HepG2 (cell line): ENCODE measurements around the gene UCK2. TPM values are rescaled to one million over a fixed set of nuclear protein-coding genes. Genes with fewer than 3 reads are reported as not detected.
A peak's percentile ranks its signal among the peaks of the same experiment; 100 is the strongest.

Experiments
- BORCS8-MEF2B ChIP-seq: sonication (generic); formaldehyde crosslinking; IDR thresholded peaks from 2 replicates; pipeline ENCODE4 v1.8.0; 2022; ENCODE audit warnings: mild to moderate bottlenecking, missing genetic modification reagents
- CHD2 ChIP-seq: IDR thresholded peaks from 2 replicates; pipeline ENCODE4 v1.6.1; 2011; ENCODE audit warnings: low read depth, low read length, improper control_type of control experiment
- DNMT1 ChIP-seq: sonication (generic); formaldehyde crosslinking; IDR thresholded peaks from 2 replicates; pipeline ENCODE4 v1.5.1; 2020; ENCODE audit warnings: mild to moderate bottlenecking, missing genetic modification reagents
- EHMT2 ChIP-seq: fragments of 200-600 bp; sonication (generic); IDR thresholded peaks from 2 replicates; pipeline ENCODE4 v1.7.0; 2017; ENCODE audit warnings: antibody characterized with exemption, low read depth, low read length, borderline replicate concordance
- ESRRA ChIP-seq: sonication (generic); formaldehyde crosslinking; IDR thresholded peaks from 2 replicates; pipeline ENCODE4 v1.5.1; 2020; ENCODE audit warnings: mild to moderate bottlenecking, low read depth, missing genetic modification reagents
- MEIS1 ChIP-seq: sonication (generic); formaldehyde crosslinking; IDR thresholded peaks from 2 replicates; pipeline ENCODE4 v1.9.0; 2021; ENCODE audit warnings: mild to moderate bottlenecking, missing genetic modification reagents, moderate library complexity, borderline replicate concordance
- NBN ChIP-seq: fragments of 450-650 bp; conservative IDR thresholded peaks from 2 replicates; pipeline ENCODE4 v1.6.1; 2017
- NFYC ChIP-seq: IDR thresholded peaks from 2 replicates; pipeline ENCODE4 v1.6.1; 2016; ENCODE audit warnings: missing genetic modification reagents, missing compliant biosample characterization
- NR2F6 ChIP-seq, 2 experiments: IDR thresholded peaks; 2 replicates each; pipeline ENCODE4 v1.6.1; 2016; ENCODE audit warnings: antibody characterized with exemption in 1 of 2, mild to moderate bottlenecking in 1 of 2
- PAX8 ChIP-seq: sonication (generic); formaldehyde crosslinking; IDR thresholded peaks from 2 replicates; pipeline ENCODE4 v1.8.0; 2022; ENCODE audit warnings: mild to moderate bottlenecking, missing genetic modification reagents, borderline replicate concordance
- PPARG ChIP-seq: conservative IDR thresholded peaks from 2 replicates; pipeline ENCODE4 v1.6.1; 2016; ENCODE audit warnings: missing biosample characterization, missing genetic modification reagents
- SIN3B ChIP-seq: fragments of 150-350 bp; IDR thresholded peaks from 2 replicates; pipeline ENCODE4 v1.6.1; 2014; ENCODE audit warnings: low read length
- SOX6 ChIP-seq, 2 experiments: fragments of 450-650 bp in 1 of 2; sonication (generic) in 1 of 2; formaldehyde crosslinking in 1 of 2; IDR thresholded peaks; 2 replicates each; pipeline versions ENCODE4 v1.4.0 to v1.6.1; 2017 to 2020; ENCODE audit warnings: antibody characterized with exemption in 1 of 2, mild to moderate bottlenecking in 1 of 2, missing genetic modification reagents in 1 of 2
- SP1 ChIP-seq, 2 experiments: fragments of 450-650 bp in 1 of 2; sonication (generic) in 1 of 2; formaldehyde crosslinking in 1 of 2; IDR thresholded peaks; 2 replicates each; pipeline versions ENCODE4 v1.4.0 to v1.6.1; 2016 to 2020; ENCODE audit warnings: missing genetic modification reagents in 1 of 2
- SP2 ChIP-seq: sonication (generic); formaldehyde crosslinking; IDR thresholded peaks from 2 replicates; pipeline ENCODE4 v1.5.1; 2020; ENCODE audit warnings: mild to moderate bottlenecking, missing genetic modification reagents
- ZBTB43 ChIP-seq: sonication (generic); formaldehyde crosslinking; conservative IDR thresholded peaks from 2 replicates; pipeline ENCODE4 v1.4.0; 2020; ENCODE audit warnings: missing genetic modification reagents
- ZFP1 ChIP-seq: IDR thresholded peaks from 2 replicates; pipeline ENCODE4 v1.6.1; 2016
- ZNF33A ChIP-seq: sonication (generic); formaldehyde crosslinking; IDR thresholded peaks from 2 replicates; pipeline ENCODE4 v1.5.1; 2020; ENCODE audit warnings: missing genetic modification reagents, mild to moderate bottlenecking, moderate library complexity, borderline replicate concordance
- ZNF564 ChIP-seq: sonication (generic); formaldehyde crosslinking; IDR thresholded peaks from 2 replicates; pipeline ENCODE4 v1.8.1; 2023; ENCODE audit warnings: mild to moderate bottlenecking, missing genetic modification reagents
- ZNF609 ChIP-seq: sonication (generic); formaldehyde crosslinking; IDR thresholded peaks from 2 replicates; pipeline ENCODE4 v1.4.0; 2020; ENCODE audit warnings: mild to moderate bottlenecking, missing genetic modification reagents, borderline replicate concordance
- ZNF644 ChIP-seq: IDR thresholded peaks from 2 replicates; pipeline ENCODE4 v1.6.1; 2016; ENCODE audit warnings: low read depth
- ZNF704 ChIP-seq: sonication (generic); formaldehyde crosslinking; IDR thresholded peaks from 2 replicates; pipeline ENCODE4 v1.8.1; 2023; ENCODE audit warnings: mild to moderate bottlenecking, inconsistent platforms, moderate library complexity, missing genetic modification reagents, borderline replicate concordance
- ZNF780A ChIP-seq: sonication (generic); formaldehyde crosslinking; IDR thresholded peaks from 2 replicates; pipeline ENCODE4 v1.8.0; 2022; ENCODE audit warnings: mild to moderate bottlenecking, missing genetic modification reagents, moderate library complexity
- ZNF879 ChIP-seq: sonication (generic); formaldehyde crosslinking; IDR thresholded peaks from 2 replicates; pipeline ENCODE4 v1.8.1; 2023; ENCODE audit warnings: missing genetic modification reagents
- polyA plus RNA-seq, 8 experiments: library from polyadenylated mRNA; depleted of rRNA in 3 of 8; stranded (reverse) in 7 of 8; unstranded in 1 of 8; fragments of >200 nt; fragmentation: Illumina TruSeq in 4 of 8; extraction: Trizol in 4 of 8; gene quantifications; 2 replicates each; pipeline versions ENCODE4 v1.2.1 to v1.2.3, GENCODE V29; 2011 to 2016; ENCODE audit warnings: low read depth in 4 of 8, missing spikeins in 1 of 8, mixed read lengths in 1 of 8; ENCODE audit not compliant: insufficient read depth in 1 of 8
- total RNA-seq, 5 experiments: library from RNA; depleted of rRNA; stranded (reverse); fragments of >200 nt; fragmentation: Illumina TruSeq; extraction: Trizol; gene quantifications; 2 replicates each; pipeline ENCODE4 v1.2.3, GENCODE V29; 2016; ENCODE audit warnings: low read depth in 1 of 5

The UCK2 gene
- total and polyA plus RNA-seq, 2 of the 13 experiments (the other 11 are each of a cell fraction or from before 2014, with no cell fraction given): 64.3 to 78.0 TPM

GRCh38 chr1:165871311-165872067, 44.1 kb downstream of the UCK2 start (continued):
- TF ChIP-seq ZNF704 (no peak), SIN3B (no peak), ZNF879 (CRISPR knock-in tag) (no peak), ZNF609 (CRISPR knock-in tag) (no peak; the same call in 1 of the 2 replicates), EHMT2 (no peak), ZBTB43 (CRISPR knock-in tag) (no peak), PPARG (CRISPR knock-in tag) (0 out of 2 replicates have a peak, but pooled peaks have one; percentile 49), PAX8 (no peak), DNMT1 (CRISPR knock-in tag) (no peak), NBN (no peak), ESRRA (CRISPR knock-in tag) (no peak), MEIS1 (CRISPR knock-in tag) (no peak), SP2 (no peak), CHD2 (no peak), SP1 (IDR thresholded peaks at IDR 0.05) (no peak), SP1 (CRISPR knock-in tag; IDR thresholded peaks at IDR 0.05) (no peak), ZNF644 (CRISPR knock-in tag) (peak; percentile 49; the same call in 1 of the 2 replicates), SOX6 (IDR thresholded peaks at IDR 0.05) (no peak), SOX6 (CRISPR knock-in tag; IDR thresholded peaks at IDR 0.05) (peak; percentile 64), ZNF33A (CRISPR knock-in tag) (no peak), ZFP1 (peak; percentile 40; the same call in 1 of the 2 replicates), ZNF564 (no peak), ZNF780A (CRISPR knock-in tag) (no peak), NR2F6 (IDR thresholded peaks at IDR 0.05) (peak; percentile 56), NR2F6 (CRISPR knock-in tag; IDR thresholded peaks at IDR 0.05) (peak; percentile 87), NFYC (CRISPR knock-in tag) (no peak), BORCS8-MEF2B (CRISPR knock-in tag) (peak; percentile 85)
